C4-2B (cell line): ENCODE results near the gene MAFF.

Source experiments
- ZFX ChIP-seq: fragments of 450-650 bp; IDR thresholded peaks from 2 replicates; pipeline ENCODE4 v1.6.1; 2017
- TF ChIP-seq, protein P1 (sequence below): fragments of 450-650 bp; conservative IDR thresholded peaks from 2 replicates; pipeline ENCODE4 v1.5.1; 2017; ENCODE audit warnings: mild to moderate bottlenecking

DNA sequence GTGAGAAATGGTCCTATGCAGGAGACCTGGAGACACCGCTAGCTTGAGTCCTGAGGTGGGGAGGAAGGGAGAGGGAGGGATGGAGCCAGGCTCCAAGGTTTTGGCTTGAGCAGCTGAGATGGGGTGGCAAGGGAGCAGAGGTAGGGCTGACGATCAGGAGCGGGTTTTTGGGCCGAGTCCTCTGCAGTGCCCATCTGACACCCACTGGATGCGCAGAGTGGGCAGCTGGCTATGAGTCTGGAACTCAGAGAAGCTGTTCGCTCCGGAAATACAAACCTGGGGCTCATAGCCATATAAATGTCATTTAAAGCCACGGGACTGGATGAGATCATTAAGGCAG lies 453 bp upstream of the MAFF start:
- TF ChIP-seq, protein P1, sequence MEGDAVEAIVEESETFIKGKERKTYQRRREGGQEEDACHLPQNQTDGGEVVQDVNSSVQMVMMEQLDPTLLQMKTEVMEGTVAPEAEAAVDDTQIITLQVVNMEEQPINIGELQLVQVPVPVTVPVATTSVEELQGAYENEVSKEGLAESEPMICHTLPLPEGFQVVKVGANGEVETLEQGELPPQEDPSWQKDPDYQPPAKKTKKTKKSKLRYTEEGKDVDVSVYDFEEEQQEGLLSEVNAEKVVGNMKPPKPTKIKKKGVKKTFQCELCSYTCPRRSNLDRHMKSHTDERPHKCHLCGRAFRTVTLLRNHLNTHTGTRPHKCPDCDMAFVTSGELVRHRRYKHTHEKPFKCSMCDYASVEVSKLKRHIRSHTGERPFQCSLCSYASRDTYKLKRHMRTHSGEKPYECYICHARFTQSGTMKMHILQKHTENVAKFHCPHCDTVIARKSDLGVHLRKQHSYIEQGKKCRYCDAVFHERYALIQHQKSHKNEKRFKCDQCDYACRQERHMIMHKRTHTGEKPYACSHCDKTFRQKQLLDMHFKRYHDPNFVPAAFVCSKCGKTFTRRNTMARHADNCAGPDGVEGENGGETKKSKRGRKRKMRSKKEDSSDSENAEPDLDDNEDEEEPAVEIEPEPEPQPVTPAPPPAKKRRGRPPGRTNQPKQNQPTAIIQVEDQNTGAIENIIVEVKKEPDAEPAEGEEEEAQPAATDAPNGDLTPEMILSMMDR, result no peak
- TF ChIP-seq ZFX, result no peak
